Neutrophil (primary cell): ENCODE data around the gene ASTN2.

Source experiments
- H3K27ac ChIP-seq: fragments of 200-600 bp; sonication (generic); 2 replicates; pipeline ENCODE4 v1.5.1; 2016; ENCODE audit warnings: mild to moderate bottlenecking, moderate library complexity
- H3K27me3 ChIP-seq: fragments of 200-600 bp; sonication (generic); 2 replicates; pipeline ENCODE4 v1.6.0; 2016; ENCODE audit warnings: mild to moderate bottlenecking
- H3K36me3 ChIP-seq: fragments of 200-600 bp; sonication (generic); 2 replicates; pipeline ENCODE4 v1.5.1; 2017
- H3K4me1 ChIP-seq, 2 experiments: fragments of 200-600 bp in 1 of 2; sonication (generic) in 1 of 2; 1 replicate in 1 of 2; 2 replicates in 1 of 2; pipeline versions ENCODE4 v1.5.1 to v1.6.1; 2013 to 2016; ENCODE audit warnings: low read depth in 1 of 2, low read length in 1 of 2, mild to moderate bottlenecking in 1 of 2, moderate library complexity in 1 of 2; ENCODE audit not compliant: control insufficient read depth in 1 of 2, insufficient read depth in 1 of 2
- H3K4me3 ChIP-seq, 2 experiments: fragments of 200-600 bp in 1 of 2; sonication (generic) in 1 of 2; 1 replicate in 1 of 2; 2 replicates in 1 of 2; pipeline ENCODE4 v1.5.1; 2013 to 2016; ENCODE audit warnings: low read depth in 1 of 2, low read length in 1 of 2, mild to moderate bottlenecking in 1 of 2, moderate library complexity in 1 of 2
- H3K9me3 ChIP-seq: fragments of 200-600 bp; sonication (generic); 2 replicates; pipeline ENCODE4 v1.5.1; 2016
- TF ChIP-seq, protein P1 (sequence below): fragments of 200-600 bp; sonication (generic); IDR thresholded peaks from 2 replicates; pipeline ENCODE4 v1.5.1; 2016; ENCODE audit warnings: antibody characterized with exemption

The ASTN2 gene

DNA sequence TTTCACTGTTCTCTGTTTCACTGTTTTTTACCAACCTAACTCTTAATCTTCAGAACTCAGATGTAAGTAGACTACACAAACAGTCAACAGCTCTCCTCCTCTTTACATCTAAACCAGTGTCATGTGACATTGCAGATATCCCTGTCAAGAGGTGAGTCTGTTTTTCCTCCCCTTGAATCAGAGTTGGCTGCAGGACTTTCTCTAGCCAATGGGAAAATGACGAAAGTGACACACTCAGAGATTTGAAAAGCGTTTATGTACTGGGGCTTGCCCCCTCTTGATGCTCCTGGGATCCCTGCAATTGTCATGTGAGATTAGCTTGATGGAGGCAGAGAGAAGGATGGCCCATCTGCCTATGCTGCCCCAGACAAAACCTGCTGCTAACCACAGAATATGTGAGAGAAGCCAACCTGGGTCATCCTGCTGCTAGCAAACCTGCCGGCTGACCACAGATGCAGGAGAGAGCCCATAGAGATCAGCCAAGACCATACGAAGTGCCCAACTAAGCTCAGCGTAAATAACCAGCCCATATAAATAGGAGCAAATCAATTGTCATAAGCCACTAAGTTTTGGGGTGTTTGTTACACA is 111.1 kb downstream of the ASTN2 start:
- Histone ChIP-seq H3K27ac (no peak overlapping the region), H3K4me1 (no peaks in the 10 kb centered on the region), H3K4me3 (no peak overlapping the region), H3K36me3 (no peaks in the 10 kb centered on the region), H3K27me3 (no peaks in the 10 kb centered on the region), H3K9me3 (no peaks in the 10 kb centered on the region)
- TF ChIP-seq, protein P1, sequence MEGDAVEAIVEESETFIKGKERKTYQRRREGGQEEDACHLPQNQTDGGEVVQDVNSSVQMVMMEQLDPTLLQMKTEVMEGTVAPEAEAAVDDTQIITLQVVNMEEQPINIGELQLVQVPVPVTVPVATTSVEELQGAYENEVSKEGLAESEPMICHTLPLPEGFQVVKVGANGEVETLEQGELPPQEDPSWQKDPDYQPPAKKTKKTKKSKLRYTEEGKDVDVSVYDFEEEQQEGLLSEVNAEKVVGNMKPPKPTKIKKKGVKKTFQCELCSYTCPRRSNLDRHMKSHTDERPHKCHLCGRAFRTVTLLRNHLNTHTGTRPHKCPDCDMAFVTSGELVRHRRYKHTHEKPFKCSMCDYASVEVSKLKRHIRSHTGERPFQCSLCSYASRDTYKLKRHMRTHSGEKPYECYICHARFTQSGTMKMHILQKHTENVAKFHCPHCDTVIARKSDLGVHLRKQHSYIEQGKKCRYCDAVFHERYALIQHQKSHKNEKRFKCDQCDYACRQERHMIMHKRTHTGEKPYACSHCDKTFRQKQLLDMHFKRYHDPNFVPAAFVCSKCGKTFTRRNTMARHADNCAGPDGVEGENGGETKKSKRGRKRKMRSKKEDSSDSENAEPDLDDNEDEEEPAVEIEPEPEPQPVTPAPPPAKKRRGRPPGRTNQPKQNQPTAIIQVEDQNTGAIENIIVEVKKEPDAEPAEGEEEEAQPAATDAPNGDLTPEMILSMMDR = no peak

DNA sequence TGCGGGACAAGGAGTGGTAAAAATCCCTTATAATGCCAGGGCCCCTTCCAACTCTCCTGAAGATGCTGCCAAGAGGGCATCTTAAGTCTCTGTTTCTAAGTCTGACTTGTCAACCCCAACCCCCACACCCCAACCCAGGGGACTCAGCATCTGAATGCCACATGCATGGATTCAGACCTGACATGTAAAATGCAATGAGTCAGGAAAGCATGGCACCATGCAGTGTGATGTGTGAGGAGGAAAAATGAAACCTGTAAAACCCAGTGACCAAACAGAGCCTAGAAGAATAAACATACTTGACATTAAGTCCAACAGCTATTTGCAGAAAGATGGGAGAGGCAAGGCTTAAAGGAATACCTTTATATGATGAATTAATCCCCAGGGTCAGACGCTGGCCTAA is 112.4 kb downstream of the ASTN2 start:
- TF ChIP-seq, protein P1 = no peak
- no peaks in the 10 kb centered on the region for H3K27me3 ChIP-seq
- no peaks in the 10 kb centered on the region for H3K36me3 ChIP-seq

DNA sequence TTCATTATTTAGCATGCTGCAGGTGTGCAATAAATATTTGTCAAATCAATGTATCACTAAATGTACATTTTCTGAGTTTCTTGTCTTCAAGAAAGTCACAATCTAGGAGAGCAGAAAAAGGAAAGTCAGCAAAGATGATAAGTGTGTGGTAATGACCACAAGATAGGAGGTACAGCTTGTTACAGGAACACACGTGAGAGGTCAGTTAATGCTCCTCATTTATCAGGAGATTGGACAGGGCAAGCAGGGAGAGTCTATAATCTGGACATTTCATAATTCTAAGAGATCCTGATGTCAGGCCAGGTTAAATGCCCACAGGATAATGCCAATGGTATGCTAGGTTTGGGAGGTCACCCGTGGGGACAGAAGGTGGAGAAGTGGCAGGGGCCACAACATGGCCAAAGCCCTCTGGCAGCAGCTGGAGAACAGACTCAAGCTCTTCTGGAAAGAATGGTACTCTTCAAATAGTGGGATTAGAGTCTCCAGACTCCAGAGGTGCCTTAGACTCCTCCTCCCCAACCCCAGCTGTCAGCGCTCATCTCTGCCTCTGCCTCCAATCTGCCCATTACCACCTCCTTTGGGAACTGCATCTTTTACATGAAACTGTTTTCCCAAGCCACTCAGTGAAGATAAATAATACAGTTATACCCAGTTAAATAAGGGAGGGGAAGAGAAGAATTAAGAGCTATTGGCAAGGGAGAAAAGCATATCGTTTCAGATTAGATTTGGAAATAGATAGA is 114.3 kb downstream of the ASTN2 start:
- TF ChIP-seq, protein P1 = no peak
- Histone ChIP-seq H3K27ac (no peak overlapping the region), H3K4me3 (no peak overlapping the region), H3K9me3 (no peaks in the 10 kb centered on the region), H3K4me1 (no peaks in the 10 kb centered on the region), H3K27me3 (no peaks in the 10 kb centered on the region), H3K36me3 (no peaks in the 10 kb centered on the region)

More for the DNA sequence above, 112.4 kb downstream of the ASTN2 start:
- Histone ChIP-seq H3K9me3 (no peaks in the 10 kb centered on the region), H3K27ac (no peak overlapping the region), H3K4me3 (no peak overlapping the region), H3K4me1 (no peaks in the 10 kb centered on the region)

DNA sequence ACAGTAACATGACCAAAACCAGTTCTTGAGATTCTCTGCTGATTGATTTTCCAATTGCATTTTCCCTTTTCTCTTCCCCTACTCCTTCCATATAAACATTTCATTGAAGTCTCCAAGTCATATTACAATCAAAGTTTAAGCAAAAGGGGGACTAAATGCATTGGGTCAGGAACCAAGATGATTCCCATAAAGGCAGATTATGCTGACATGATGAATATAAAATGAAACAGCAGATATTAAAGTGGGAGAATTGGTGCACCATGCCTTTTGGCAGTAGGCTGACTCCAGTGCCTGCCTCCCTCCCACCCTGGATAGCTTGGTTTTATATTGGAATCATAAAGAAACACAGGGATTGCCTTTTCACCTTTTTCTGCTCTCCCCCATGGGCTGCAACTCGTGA is 118.4 kb downstream of the ASTN2 start:
- Histone ChIP-seq H3K9me3 (no peaks in the 10 kb centered on the region), H3K36me3 (no peaks in the 10 kb centered on the region), H3K27ac (no peak overlapping the region), H3K4me1 (no peaks in the 10 kb centered on the region), H3K27me3 (no peaks in the 10 kb centered on the region), H3K4me3 (no peak overlapping the region)
- TF ChIP-seq, protein P1 = no peak

DNA sequence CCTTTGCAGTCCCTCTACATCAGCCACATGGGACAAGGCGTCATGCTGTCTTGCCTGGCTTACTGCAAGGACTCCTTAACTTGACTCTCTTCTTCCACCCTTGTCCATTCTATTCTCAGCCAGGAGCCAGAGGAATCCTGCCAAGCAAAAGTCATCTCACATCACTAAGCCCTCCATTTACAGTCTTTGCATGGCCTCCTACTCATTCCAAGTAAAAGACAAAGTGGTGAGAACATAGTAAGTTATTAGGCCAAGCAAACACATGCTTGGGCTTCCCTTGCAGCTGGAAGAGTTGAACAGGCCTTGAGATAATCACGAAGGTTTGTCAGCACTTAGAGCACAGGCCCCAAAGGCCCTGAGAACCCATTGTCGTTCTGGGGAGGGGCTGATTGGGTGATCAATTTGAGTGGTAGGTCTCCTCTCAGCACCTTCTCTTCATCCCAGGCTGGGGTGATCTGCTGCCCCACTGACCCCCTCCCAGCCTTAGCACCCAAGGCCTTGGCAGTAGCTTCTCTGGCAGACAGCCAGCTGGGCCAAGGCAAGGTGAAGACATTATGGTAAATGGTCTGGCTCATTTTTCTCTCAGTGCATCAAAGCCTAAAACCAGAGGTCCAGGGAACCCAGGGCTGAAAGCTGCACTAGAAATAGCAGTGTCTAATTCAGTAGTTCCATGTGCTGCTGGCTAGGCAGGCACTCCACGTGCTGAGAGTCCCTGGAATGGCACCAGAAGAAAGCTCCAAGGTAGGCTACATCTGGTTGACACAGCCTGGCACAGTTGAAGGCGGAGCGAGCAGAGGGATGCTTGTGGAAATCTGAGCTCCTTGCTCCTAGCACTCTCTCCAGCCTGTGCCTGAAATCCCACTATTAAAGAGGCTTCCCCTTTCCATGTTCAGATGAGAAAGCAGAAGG is 121.4 kb downstream of the ASTN2 start:
- H3K36me3 ChIP-seq = no peaks in the 10 kb centered on the region
- no peak overlapping the region for H3K27ac ChIP-seq
- TF ChIP-seq, protein P1 = no peak
- no peaks in the 10 kb centered on the region for H3K9me3 ChIP-seq
- no peaks in the 10 kb centered on the region for H3K27me3 ChIP-seq
- no peaks in the 10 kb centered on the region for H3K4me1 ChIP-seq
- H3K4me3 ChIP-seq = no peak overlapping the region
